GM21367 (cell line): Measurements from ENCODE around the gene FAR2.
A peak's percentile ranks its signal among the peaks of the same experiment; 100 is the strongest.
"Not testable (repeated sequence)": the region's sequence is repeated elsewhere in the genome, so short reads cannot be mapped to it uniquely, and the experiment has no call there.

Experiments
- ATAC-seq: cut with Tn5 transposase; IDR thresholded peaks from one replicate; pipeline ENCODE4 v1.9.1; 2021; ENCODE audit not compliant: unreplicated experiment

The FAR2 gene

DNA sequence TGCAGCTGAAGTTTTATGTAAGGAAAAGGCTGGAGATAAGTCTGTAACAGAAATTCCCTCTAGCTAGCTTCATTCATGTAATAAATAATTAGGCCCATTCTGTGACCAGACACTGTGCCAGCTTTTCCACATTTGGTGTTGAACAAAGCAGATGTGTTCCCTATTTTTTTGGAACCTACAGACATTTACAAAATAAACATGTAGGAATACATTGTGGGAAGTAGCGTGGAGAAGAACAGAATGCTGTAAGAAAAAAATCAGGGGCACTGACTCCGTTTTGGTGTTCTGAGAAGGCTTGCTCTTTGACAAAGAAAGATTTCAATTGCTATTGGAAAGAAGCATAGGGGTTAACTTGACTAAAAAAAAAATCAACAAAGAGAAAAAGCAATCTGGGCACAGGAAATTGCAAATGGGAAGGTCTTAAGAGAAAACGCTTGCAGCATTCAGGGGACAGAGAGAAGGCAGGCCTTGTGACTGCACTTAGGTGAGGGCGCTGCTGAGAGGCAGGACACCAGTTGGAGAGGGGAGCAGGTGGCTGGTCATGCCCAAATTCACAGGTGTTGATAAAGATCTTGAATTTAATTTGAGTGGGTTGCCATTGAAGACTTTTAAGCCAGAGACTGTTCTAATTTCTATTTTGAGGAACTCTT, 4.0 kb downstream of the FAR2 start:
- ATAC-seq, result no peak

- ATAC-seq, result peak; percentile 65
Observed at GRCh38 chr12:29155079-29155478, 6.0 kb downstream of the FAR2 start.

- no peak for ATAC-seq
Observed at GRCh38 chr12:29157486-29157946, 8.4 kb downstream of the FAR2 start.

GRCh38 chr12:29158115-29158763, 9.2 kb downstream of the FAR2 start:
- ATAC-seq, result no peak

DNA sequence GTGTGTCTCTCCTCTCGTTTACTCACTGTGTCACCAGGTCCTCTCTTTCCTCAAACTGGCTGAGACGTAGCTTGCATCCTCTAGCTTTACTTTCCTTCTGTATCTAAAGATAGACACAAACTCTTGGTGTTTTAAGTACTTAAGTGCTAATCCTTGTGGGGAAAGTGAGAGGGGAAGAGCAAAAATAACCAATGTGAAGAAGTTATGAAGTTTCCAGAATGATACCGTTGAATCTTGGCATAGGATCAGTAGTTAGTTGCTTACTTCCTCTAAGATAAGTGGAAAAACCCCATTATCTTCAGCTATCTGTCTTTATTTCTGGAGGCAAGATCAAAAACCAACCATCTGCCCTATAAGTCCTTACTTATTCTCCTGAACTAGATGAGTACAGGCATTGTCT, 10.6 kb downstream of the FAR2 start:
- ATAC-seq, result no peak

- ATAC-seq, result no peak
Observed at GRCh38 chr12:29160230-29160629, 11.2 kb downstream of the FAR2 start.

DNA sequence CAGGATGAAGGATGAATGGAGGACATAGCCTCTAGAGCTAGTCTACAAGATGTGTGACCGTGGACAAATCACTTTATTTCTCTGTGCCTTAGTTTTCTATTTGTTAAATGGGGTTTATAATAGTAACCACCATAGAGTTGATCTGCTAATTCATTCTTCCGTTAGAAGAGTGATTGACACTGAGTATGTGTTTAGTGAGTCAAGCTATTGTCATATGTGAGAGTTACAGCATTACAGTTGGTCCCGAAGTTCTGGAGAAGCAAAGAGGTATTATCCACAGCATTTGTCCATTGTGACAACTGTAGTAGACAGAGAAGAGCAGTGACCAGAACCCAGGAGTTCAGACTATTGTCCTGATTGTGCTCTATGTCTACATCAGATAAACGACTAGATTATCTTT, 14.1 kb downstream of the FAR2 start:
- no peak for ATAC-seq

GRCh38 chr12:29164477-29165393, 15.7 kb downstream of the FAR2 start:
- ATAC-seq, result peak; percentile 100

- ATAC-seq, result no peak
Observed at GRCh38 chr12:29167445-29167844, 18.4 kb downstream of the FAR2 start.

- no peak for ATAC-seq
Observed at GRCh38 chr12:29167988-29168387, 18.9 kb downstream of the FAR2 start.

- not testable (repeated sequence) for ATAC-seq
Observed at GRCh38 chr12:29169978-29170377, 20.9 kb downstream of the FAR2 start.

GRCh38 chr12:29170478-29171084, 21.5 kb downstream of the FAR2 start:
- ATAC-seq, result not testable (repeated sequence)

GRCh38 chr12:29171421-29172258, 22.6 kb downstream of the FAR2 start:
- ATAC-seq, result no peak

- no peak for ATAC-seq
Observed at GRCh38 chr12:29176941-29177340, 27.9 kb downstream of the FAR2 start.

- ATAC-seq, result not testable (repeated sequence)
Observed at GRCh38 chr12:29182247-29182646, 33.2 kb downstream of the FAR2 start.

- no peak for ATAC-seq
Observed at GRCh38 chr12:29187756-29188155, 38.7 kb downstream of the FAR2 start.

DNA sequence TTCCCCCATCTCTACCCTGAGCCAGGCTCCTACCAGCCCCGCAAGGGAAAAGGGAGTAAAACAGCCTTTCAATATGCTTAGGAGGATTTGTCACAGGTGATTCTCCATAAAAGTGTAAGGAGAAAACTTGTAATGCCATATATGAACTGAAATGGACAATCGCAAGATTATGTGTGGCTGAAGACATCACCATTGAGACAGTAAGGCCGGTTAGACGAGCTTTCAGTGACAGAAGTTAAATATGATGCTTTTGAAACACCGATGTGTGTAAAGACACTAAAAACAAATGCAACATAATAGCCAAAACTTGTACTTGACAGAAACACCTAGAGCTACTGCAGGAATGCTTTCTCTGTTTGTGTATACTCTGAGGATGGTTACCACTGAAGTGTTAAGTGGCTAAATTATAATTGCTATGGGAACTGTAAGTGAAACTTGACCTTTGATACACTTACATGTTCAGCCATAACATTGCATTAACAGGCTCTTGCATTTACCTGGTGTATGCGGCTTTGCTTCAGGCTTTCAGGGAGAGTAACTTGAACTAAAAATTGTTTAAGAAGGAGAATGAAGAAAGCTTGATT, 42.3 kb downstream of the FAR2 start:
- ATAC-seq, result no peak

- no peak for ATAC-seq
Observed at GRCh38 chr12:29198901-29199300, 49.8 kb downstream of the FAR2 start.

DNA sequence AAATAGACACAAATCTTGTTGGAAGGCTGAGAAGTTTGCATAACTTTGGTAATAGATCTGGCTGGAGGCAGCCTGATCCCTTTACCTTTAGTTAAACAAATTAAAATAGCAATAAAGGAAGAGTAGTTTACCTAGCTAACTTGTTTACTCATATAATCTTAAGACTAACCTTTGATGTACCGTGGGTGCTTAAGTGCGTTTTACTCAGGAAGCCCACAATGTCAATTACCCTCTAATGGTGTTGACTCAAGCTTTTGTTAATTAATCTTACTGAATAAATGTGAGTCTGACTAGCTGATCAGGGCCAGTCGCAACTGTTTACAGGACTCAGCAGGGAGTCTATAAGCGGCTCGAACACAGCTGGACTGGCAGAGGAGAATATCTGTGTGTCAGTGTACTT, 51.5 kb downstream of the FAR2 start:
- ATAC-seq, result no peak

- ATAC-seq, result no peak
Observed at GRCh38 chr12:29201296-29201695, 52.2 kb downstream of the FAR2 start.
